HG03571 (cell line): Measurements from ENCODE around the gene TEAD1.

ENCODE experiments used
- ATAC-seq: cut with Tn5 transposase; IDR thresholded peaks from one replicate; pipeline ENCODE4 v1.9.1; 2021; ENCODE audit not compliant: unreplicated experiment

TEAD1 gene

GRCh38 chr11:12888525-12889158, 214.4 kb downstream of the TEAD1 start:
- no peak for ATAC-seq

GRCh38 chr11:12889243-12889642, 215.0 kb downstream of the TEAD1 start:
- ATAC-seq: no peak

DNA sequence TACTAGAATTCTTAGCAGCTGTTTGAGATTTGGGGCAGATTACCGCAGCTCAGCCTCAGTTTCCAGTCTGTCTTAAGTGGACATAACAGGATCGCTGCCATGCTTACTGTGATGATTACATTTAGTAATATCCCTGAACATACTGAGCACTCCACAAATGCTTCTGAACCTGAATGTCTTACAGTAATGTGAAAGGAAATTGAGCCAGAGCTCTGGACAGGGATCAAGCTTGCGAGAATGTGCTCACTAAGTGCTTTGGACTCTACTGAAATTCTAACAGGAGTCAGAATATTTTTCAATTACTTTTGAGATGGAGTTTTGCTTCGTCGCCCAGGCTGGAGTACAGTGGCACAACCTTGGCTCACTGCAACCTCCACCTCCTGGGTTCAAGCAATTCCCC, 216.3 kb downstream of the TEAD1 start:
- ATAC-seq: no peak

DNA sequence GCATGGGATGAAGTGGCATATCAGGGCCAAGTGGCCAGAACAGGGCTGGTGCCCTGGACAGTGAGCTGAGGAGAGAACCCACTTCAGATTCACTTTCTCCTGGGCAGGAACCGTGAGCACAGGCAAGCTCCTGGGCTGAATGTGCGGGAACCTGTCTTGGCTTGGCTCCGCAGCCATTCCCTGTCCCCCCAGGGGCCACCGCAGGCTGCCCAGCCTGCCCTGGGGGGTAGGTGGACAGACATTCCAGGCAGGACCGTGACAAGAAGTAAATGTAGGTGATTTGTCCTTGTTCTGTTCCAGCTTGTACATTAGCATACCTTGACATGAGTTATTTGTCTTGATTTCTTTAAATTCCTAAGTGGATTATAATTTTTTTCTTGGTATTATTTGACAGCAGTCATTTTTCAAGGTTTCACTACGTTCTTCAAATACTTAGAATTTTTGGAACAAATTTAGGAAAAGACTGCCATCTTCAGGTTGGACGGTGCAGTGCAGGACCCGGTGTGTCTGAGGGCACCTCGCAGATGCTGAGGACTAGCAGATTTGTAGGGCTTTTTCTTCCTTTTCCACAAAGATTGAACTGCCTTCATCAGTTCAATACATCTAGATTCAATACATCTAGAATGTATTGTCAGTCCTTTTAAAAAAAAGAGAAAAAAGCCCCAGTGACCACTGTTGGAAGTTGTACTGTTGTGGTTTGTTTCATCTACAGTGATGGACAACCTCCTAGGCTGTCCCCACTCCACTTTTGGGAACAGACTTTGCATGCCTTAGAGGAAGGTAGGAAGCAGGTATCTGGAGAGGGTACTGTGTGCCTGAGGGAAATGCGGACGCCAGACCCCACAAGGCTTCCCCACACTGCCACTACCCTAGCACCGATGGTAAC, 219.8 kb downstream of the TEAD1 start:
- ATAC-seq: no peak

DNA sequence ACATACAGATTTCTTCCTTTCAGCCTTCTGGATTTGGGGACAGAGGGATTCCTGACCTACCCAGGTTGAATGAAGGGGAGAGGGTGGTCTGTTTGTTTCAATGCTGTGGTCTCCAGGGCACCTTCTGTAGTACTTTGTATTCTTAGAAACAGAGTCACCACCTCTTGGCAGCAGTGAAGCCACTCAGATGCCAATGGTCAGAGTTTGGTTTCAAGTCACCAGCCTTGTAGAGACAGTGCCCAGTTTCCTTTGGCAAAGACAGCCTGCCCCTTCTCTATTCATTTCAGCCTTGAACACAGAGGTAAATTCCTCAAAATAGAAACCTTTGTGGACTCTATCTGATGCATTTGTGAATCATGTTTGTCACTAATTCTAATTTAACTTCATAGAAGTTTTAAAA, 223.2 kb downstream of the TEAD1 start:
- ATAC-seq: no peak

- ATAC-seq: no peak
Observed at GRCh38 chr11:12897867-12898266, 223.6 kb downstream of the TEAD1 start.

GRCh38 chr11:12900496-12900895, 226.3 kb downstream of the TEAD1 start:
- ATAC-seq: no peak

DNA sequence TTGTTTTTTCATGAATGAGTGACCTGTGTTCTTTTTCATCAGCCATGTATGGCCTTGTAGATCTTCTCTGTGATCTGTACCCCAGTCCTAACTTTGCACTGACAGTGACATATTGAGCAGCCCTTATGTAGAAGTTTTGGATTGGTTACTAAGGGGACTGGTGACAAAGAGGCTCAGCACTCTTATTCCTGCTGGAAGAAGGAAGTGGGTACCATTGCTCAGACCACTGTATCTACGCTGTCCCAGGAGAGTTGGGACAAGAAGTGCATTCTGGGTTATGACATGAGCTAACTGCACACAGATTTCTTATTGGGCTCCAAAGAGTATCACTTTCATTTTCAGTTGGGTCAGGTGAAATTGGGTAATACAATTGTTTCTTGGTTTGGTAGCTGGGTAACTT, 227.1 kb downstream of the TEAD1 start:
- ATAC-seq: no peak

DNA sequence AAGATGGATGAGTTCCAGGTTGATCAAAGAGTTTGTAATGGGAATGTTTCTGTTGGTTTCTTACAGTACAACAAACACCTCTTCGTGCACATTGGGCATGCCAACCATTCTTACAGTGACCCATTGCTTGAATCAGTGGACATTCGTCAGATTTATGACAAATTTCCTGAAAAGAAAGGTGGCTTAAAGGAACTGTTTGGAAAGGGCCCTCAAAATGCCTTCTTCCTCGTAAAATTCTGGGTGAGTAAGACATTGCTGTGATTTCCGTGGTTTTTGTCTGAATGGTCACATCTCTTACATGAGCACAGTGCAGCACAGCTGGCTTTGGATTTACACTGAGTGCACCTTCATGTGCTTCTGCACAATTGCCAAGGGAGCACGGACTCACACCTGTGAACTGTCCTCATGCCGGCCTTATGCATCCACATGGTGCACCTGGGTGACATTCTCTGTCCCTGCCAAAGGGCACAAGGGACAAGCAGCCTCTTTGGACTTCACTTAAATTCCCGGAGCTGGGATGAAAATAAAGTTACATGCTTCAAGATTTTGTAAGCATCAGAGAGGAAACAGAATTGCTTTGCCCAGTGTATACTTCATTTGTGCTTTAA, 227.8 kb downstream of the TEAD1 start:
- ATAC-seq: no peak

- no peak for ATAC-seq
Observed at GRCh38 chr11:12902791-12903486, 228.7 kb downstream of the TEAD1 start.

GRCh38 chr11:12905435-12905834, 231.2 kb downstream of the TEAD1 start:
- ATAC-seq: no peak

- no peak for ATAC-seq
Observed at GRCh38 chr11:12906501-12906900, 232.3 kb downstream of the TEAD1 start.

GRCh38 chr11:12909879-12910278, 235.7 kb downstream of the TEAD1 start:
- no peak for ATAC-seq

- ATAC-seq: no peak
Observed at GRCh38 chr11:12914400-12914912, 240.2 kb downstream of the TEAD1 start.

DNA sequence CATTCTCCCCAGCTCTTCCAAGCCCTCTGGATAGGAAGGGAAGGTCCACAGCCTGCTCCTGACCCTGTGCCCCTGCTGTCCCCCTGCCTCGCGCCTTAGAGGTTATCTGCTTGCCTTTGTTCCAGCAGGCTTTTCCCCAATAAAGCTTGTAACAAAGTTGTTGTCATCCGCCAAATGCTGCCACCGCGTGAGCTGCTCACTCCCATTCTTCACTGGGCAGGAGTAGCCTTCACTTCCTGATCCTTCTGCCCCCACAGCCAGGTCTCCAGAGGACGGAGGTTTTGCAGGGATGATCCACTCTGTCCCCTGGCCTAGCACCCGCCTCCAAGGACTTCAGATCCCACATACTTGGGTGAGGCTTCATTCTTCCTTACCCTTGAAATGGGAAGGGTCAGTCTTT, 240.9 kb downstream of the TEAD1 start:
- no peak for ATAC-seq

- no peak for ATAC-seq
Observed at GRCh38 chr11:12917822-12918221, 243.6 kb downstream of the TEAD1 start.

DNA sequence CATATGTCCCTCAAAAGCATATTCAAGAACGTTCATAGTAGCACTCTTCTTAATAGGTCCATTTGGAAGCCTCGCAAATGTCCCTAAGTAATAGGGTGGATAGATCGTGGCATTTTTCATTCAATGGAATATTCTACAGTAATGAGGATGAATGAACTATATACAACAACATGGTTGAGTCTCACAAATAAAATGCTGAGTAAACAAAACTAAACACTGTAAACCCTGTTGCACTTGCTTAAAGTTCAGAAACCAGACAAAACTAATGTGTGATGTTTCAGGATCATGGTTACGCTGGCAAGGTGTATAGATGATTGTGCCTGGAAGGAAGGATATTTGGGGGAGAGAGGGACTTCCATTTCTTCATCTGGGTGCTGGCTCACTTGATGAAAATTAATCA, 244.4 kb downstream of the TEAD1 start:
- ATAC-seq: no peak

- no peak for ATAC-seq
Observed at GRCh38 chr11:12922418-12922817, 248.2 kb downstream of the TEAD1 start.

DNA sequence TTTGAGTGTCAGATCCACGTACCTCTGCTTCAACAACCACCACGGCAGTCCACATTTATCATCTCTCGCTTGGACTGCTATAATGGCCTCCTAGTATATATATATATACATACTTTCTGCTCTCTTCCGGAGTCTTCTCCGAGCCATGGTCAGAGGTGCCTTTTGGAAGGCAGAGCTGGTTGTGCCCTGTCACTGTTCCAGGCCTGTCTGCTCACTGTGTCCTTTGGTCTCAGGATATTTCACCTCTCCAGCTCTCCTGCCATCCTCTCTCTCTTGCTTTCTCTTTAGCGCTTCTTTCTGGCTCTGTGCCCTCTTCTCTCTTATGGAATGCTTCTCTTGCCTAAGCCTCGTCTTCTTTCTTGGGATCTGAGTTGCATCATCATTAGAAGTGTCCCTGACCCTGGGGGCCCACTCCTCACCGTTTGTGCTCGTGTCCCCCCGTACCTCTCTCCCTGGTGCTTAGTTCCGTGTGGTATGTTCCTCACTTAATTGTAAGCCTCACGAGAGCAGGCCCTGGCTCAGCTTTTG, 248.8 kb downstream of the TEAD1 start:
- ATAC-seq: no peak

DNA sequence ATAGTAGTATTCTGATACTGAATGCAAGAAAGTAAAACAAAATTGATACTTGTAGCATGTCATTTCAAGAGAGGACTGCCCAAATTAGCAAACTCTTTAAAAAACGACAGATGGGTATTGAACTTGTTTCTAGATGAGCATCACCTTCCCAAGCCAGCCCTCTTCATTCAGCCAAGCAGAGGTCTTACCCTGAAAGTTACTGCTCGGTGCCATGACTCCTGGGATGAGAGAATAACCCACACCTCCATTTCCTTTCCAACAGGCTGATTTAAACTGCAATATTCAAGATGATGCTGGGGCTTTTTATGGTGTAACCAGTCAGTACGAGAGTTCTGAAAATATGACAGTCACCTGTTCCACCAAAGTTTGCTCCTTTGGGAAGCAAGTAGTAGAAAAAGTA, 250.4 kb downstream of the TEAD1 start:
- no peak for ATAC-seq

- no peak for ATAC-seq
Observed at GRCh38 chr11:12925520-12925919, 251.3 kb downstream of the TEAD1 start.
